Suppressor macrophage treated with lipopolysaccharide for 4 hours (primary cell): ENCODE data around the gene NRL.

ENCODE experiments used
- DNase-seq: peaks from one replicate; pipeline ENCODE4 v3.0.0-alpha.2; 2020

NRL gene

DNA sequence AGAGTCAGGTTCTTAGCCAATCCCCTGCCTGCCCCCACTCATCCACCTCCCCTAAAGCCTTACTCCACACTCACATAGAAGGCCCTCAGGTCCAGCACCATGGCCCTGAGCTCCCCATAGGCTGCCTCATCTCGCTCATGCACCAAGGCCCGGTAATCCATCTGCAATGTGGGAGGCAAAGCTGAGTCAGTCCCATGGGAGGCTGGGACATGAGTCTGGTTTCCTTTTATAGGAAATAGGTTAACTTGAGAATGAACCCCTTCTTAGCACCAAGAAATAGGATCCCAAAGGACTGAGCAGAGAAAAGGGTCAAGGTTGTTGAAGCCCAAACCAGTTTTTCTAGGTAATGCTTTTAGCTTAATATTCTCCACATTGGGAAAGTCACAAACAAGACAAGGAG lies 28.8 kb upstream of the NRL start:
- no peak for DNase-seq

DNA sequence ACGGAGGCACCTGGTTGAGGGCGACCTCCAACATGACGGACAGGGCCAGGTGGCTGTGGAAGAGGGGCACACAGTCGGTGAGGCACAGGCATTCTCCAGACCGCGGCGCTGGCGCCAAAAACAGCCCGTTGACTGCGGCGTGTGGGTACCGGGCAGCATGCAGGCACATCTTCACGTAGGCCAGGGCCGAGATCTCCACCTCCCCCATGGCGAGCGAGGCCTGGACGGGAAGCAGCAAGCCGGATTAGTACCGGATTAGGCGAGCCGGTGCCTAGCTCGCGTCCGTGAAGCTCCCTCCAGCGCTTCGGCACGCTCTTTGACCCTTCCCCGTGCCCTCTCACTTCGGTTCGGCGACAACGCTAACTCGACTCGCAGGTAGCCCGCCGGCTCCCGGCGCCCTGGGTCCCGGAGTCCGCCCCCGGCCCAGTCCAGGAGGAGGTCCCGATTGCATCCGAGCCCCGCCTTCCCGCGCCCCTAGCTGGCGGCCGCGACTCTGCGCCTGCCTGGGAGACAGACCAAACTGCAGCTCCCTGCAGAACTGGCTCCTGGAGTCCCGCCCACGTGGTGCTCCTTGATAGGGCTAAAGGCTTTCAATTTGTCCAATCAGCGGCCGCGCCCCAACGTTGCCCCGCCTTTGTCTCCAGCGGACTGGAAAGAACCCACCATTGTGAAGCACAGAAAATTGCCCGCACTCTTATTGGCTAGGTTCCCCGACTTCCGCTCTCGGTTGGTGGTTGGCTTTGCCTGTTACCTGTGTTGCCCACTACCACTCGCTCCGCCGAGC lies 26.5 kb upstream of the NRL start, which contains the start of gene EMC9:
EMC9 (minus strand) TSS at position 495 of the 784 bp plus-strand sequence; CDS start at position 208, 287 bp downstream.
- peak; percentile 100 for DNase-seq

DNA sequence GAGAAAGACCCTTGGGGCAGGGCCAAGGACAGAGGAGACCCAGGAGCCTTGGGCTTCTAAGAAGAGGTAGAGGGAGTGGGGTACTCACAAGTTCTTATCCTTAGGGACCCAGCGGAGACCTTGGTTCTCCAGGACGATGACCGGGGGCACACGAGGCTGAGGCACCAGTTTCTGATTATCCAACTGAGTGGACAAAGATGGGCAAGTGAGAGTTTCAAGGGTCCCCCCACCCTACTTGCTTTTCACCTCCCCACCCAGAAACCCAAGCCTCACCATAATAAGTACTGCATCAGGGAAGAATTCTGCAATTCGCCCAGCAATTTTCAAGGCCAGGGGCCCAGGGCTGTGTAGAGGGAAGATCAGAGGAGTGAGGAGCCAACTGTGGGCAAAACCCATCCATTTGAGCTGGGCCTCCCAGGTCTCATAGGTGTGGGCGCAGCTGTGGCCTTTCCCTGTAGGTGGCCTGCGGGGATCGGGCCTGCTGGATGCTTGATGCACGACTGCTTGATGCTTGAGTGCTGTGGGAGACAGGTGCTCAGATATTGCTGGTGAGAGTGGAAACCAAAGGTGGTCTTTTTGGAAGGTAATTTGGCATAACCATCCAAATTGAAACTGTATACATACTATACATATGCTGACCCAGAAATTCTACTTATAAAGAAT lies 24.7 kb upstream of the NRL start:
- no peak for DNase-seq

DNA sequence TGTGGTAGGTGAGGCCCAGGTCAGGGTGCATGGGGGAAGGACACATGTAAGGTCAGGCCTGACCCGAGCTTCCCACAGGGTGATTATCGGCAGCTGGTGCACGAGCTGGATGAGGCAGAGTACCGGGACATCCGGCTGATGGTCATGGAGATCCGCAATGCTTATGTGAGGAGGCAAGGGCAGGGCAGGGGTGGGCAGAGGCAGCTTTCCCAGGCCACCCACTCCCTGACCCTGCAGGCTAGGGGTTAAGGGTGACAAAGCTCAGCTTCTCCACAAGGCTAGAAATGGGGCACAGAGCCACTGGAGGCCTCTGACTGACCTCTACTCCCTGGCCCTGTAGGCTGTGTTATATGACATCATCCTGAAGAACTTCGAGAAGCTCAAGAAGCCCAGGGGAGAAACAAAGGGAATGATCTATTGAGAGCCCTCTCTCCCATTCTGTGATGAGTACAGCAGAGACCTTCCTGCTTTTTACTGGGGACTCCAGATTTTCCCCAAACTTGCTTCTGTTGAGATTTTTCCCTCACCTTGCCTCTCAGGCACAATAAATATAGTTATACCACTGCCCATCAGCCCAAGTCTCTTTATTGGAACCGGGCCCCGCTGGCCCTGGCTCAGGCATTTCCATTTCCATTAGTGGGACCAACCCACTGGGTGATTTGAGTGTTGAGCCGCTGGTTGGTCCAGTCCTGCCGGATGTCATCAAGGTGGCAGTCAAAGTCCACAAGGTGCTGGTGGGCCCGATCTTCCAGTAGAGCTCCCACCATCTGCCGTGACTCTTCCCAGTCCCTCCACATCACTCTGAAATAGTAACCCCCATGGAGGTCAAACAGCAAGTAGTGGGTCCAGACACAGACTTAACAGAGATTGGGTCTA lies 23.9 kb upstream of the NRL start:
- no peak for DNase-seq

DNA sequence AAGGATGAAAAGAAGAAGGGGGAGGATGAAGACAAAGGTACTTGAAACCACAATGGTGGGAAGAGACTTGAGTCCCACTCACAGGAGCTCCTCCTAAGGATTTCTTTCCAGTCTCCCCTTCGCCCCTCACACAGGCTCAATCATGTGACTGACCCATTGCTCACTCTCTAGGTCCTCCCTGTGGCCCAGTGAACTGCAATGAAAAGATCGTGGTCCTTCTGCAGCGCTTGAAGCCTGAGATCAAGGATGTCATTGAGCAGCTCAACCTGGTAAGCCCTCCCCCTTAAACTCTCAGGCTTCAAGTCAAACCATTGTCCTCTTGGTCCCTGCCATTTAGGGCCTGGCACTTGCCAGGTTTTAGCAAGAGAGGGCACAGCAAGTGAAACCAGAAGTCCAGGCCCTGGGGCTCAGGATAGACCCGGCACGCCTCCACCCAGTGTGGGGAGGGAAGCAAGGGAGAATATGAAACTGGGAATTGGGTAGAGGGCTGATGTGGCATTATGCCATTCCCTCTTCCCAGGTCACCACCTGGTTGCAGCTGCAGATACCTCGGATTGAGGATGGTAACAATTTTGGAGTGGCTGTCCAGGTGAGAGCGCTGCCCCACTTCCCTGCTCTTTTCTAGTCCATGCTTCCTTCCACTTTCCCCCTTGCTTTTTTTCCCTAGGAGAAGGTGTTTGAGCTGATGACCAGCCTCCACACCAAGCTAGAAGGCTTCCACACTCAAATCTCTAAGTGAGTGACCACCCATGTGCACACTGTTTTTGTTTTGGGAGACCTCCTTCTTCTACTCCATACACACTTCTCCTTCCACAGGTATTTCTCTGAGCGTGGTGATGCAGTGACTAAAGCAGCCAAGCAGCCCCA lies 23.0 kb upstream of the NRL start:
- no peak for DNase-seq

DNA sequence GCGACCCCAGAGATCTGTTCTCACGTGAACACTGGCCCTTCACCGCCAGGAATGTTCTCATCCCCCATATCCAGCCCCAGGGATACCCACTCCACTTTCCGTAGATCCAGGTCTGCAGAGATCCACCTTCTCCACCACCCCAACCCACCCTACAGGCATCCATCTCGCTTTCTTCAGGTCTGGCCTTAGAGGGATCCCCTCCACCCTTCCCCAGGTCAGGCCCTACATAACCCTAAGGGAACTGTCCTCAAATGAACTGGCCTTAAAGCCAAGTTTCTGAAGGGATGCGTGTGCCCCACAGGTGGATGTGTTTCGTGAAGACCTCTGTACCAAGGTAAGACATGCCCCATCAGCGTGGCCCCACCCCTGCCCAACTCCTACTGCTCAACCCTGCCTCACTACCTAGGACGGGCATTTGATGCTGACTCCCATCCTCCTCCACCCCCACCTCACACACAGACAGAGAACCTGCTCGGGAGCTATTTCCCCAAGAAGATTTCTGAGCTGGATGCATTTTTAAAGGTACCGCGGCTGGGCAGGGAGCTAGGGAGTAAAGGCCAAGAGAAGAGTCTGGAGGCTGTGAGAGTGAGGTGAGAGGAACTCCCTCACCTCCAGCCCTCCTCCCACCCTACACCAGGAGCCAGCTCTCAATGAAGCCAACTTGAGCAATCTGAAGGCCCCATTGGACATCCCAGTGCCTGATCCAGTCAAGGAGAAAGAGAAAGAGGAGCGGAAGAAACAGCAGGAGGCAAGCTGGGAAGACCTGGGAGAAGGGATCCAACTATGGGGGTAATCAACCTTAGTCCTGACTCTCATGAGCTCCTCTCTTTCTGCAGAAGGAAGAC lies 22.2 kb upstream of the NRL start:
- no peak for DNase-seq

DNA sequence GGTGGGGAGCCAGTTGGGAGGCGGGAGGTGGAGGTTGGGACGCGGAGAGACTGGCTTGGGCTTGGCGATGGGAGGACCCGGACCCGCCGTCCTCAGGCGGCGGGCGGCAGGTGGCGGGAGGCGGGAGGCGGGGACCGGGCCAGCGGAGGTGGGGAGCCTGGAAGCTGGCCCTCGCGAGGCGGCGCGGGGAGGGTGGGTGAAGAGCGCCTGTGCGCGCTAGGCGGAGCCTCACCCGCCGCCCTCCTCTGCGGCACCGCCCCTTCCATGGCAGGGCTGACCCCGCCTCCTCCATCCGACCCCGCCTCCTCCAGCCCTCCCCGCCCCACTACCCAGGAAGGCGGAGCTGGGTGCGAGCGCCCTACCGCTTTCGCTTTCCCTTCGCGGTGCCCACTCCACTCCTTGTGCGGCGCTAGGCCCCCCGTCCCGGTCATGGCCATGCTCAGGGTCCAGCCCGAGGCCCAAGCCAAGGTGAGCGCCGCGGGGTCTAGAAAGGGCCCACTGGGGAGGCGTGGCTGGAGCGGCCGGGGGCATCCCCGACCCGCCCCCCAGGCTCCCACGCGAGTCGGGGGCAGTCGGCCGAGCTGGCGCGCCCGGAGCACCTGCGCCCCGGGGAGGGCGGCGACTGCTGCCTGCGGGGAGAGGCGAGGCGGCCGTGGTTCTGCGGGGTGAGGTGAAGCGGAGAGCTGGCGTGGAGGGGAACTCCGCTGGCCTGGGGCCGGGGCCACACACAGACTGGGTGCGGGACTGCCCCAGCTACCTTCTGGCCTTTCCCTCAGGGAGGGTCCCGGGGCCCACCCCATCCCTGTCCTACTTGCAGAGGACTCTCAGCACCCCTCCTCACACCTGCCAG lies 21.3 kb upstream of the NRL start, which contains the start of gene PSME1:
PSME1 (plus strand) TSS at position 361 of the 850 bp plus-strand sequence; CDS start at position 430, 69 bp downstream.
- peak; percentile 96 for DNase-seq

DNA sequence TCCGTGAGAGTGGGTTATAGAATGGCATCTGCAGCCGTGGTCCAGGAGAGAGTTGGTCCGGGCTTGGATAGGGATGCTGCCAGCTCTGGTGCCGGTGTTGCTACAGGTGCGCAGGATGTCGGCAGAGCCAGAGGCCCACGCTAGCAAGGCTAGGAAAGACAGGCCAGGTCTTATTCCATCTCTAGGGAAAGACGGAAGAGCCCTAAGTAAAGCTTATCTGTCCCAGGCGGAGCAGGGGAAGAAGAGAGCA lies 20.8 kb upstream of the NRL start:
- DNase-seq, result no peak

DNA sequence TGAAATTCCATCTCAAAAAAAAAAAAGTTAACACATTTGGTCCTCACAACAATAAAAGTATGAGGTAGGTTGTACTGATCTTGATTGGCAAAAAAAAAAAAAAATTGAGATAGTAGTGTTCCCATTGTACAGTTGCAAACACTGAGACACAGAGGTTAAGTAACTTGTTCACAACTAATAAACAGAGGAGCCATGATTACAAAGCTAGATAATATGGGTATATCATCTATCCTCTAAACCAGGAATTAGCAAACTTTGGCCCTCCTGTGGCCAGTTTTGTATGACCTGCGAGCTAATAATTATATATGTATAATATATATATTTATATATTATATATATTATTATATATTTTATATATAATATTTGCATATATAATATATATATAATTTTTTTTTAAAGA lies 19.0 kb upstream of the NRL start:
- DNase-seq, result no peak

DNA sequence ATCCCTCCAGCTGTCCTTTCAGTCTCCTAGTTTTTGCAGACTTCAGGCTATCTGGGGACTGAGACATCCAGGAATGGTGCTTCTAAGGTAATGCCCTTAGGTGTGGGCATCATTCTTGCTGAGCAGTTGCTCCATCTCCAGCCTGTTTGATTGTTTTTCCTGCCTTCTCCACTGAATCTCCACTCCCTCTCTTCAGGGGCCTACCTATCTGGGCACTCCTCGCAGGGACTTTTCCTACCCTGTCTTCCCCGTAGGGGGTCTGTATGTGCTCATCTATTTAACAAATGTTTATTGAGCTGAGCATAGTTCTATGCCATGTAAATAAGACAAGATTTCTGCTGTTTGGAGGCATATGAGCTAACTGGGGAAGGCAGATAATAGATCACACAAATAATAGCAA lies 18.2 kb upstream of the NRL start:
- no peak for DNase-seq

DNA sequence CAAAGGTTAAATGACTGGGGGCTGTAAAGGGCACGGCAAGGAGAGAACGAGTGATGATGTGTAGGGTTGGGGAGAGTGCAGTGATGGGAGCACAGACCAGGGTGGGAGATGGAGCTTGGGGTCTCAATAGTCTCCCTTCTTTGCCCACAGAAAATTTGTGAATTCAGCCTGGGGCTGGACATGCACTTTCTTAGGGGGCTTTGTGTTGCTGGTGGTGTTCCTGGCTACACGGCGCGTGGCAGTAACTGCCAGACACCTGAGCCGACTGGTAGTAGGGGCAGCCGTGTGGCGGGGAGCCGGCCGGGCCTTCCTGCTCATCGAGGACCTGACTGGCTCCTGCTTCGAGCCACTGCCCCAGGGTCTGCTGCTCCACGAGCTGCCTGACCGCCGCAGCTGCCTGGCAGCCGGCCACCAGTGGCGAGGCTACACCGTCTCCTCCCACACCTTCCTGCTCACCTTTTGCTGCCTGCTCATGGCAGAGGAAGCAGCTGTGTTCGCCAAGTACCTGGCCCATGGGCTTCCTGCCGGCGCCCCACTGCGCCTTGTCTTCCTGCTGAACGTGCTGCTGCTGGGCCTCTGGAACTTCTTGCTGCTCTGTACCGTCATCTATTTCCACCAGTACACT lies 17.4 kb upstream of the NRL start:
- DNase-seq, result no peak

DNA sequence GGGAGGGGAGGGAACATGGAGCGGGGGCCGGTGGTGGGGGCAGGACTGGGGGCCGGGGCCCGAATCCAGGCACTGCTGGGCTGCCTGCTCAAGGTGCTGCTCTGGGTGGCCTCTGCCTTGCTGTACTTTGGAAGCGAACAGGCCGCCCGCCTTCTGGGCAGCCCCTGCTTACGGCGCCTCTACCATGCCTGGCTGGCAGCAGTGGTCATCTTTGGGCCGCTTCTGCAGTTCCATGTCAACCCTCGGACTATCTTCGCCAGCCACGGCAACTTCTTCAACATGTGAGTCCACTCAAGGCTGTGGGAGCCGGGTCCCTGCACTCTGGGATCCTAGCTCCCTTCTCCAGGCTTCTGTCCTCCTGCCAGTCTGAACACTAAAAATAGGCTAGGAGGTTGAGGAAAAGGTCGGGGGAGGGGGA lies 16.8 kb upstream of the NRL start:
- DNase-seq, result no peak

DNA sequence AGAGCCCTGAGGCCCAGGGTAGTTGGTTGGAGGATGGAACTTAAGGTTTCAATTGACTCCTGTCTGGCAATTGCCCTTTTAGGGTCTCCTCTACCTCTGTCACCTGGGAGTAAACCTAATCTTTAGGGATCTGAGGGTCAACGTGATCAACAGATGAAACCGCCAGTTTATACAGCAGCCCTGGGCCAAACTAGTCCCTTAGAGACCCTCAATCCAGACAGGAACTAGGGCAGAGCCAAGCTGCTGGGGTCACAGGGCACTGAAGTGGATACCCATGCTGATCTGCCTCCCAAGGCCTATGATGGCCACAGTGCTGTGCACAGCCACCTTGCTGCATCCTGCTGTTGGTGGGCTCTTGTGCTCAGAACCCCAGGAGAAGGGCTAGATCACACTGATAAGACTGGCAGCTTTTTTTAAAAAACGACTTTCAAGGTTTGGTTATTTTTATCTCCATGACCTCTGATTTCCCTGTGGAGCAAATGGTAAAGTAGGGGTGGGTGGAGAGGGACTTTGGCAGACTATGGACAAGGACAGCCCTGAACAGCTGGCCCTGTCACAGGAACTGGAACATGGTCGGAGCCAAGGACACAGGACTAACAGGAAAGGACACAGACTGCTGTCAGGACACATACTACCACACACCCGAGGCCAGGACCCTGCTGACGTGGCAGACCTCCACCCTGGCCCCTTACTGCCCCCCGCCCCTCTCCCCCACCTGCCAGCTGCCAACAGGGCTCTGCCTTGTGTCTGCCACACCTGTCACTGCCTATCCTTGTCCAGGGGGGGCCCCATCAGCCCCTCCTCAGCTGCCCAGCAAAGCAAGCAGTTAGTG lies 16.2 kb upstream of the NRL start:
- no peak for DNase-seq

DNA sequence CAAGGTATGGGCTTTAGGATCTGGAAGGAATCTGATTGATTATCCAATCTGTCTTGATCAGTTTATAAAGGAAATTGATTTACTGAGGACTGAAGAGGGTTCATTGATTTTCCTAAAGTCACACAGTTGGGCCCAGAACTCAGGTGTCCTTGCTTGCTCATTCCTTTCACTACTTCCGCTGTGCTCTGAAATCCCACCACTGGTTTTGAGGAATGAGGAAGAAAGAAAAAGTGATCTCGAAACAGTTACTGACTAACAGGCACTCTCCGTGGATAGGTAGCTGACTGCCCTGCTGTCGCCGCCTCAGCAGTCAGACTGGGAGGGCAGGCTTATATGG lies 15.6 kb upstream of the NRL start, which contains the start of gene FITM1:
FITM1 (plus strand) TSS at position 280 of the 337 bp plus-strand sequence. CDS start 905 bp downstream, outside the sequence.
- DNase-seq, result no peak

DNA sequence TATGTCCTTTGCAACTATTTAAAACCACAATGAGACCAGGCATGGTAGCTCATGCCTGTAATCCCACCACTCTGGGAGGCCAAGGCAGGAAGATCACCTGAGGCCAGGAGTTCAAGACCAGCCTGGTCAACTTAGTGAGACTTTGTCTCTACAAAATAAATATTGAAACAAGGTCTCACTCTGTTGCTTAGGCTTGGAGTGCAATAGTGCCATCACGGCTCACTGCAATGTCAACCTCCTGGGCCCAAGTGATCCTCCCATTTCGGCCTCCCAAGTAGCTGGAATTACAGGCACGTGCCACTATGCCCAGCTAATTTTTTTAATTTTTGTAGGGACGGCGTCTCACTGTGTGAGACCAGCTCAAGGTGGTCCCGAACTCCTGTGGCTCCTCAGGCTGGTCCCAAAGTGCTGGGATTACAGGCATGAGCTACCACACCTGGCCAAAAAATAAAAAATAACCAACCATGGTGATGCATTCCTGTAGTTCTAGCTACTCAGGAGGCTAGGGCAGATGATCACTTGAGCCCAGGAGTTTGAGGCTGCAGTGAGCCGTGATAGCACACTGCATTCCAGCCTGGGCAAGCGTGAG lies 14.8 kb upstream of the NRL start:
- DNase-seq, result no peak

DNA sequence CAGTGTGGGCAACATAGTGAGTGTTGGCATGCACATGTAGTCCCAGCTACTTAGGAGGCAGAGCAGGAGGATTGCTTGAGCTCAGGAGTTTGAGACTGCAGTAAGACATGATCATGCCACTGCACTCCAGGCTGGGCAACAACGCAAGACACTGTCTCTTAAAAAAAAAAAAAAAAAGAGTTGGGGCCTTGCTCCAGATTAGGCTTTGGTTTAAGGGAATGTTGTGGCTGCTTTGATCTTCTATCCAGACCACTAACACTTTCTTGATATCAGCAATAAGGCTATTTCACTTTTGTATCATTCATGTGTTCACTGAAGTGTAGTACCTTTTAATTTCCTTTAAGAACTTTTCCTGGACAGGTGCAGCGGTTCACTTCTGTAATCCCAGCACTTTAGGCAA lies 12.9 kb upstream of the NRL start:
- no peak for DNase-seq

DNA sequence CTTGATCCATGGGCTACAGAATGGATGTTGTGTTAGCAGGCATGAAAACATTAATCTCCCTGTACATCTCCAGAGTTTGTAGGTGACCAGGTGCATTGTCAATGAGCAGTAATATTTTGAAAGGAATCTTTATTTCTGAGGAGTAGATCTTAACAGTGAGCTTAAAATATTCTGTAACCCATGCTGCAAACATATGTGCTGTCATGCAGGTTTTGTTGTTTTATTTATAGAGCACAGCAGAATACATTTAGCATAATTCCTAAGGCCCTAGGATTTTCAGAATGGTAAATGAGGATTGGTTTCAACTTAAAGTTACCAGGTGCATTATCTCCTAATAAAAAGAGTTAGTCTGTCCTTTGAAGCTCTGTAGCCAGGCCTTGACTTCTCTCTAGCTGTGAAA lies 12.2 kb upstream of the NRL start:
- no peak for DNase-seq

DNA sequence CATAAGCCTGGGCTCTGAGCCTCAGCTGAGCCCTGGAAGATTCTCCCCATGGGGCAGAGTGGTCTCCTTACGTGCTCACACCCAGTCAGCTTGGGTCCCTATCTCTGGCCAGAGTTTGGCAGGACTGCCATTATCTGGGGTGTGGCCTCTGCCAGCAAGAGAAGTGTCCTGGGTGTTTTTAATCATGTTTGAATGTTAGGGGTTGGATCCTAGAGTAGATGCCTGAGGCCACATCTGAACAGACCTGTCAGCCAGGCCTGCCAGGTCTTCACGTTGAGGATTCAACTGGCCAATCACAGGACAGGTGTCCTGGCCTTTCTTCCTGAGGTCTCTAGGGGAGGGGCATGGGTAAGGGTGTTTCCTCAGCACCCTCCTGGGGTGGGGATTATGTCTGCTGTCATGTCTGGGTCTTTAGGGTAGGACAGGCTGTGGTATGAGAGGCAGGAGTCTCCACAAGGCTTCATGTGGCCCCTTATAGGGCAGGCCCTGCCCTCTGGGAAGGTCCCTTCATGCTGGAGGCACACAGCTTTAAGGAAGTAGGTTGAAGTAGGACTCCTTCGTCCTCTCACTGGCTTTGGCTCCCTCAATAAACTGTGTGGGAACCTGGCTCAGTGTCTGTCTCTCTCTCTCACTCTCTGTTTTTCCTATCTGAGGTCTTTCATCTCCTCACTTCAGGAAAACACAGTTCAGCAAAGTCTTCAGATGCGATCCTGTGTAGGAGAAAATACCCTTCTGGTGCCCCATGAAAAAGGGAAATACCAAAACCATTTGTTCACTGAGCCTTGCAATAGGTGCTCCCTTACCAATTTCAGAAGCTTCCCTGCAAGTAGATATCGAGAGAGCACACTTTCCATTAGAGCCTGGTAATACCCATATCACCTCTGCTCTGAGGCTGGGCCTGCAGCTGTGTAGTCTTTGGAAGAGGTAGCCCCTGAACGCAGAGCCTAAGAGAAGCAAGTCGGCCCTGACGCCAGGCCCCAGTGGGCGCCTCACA lies 9.0 kb upstream of the NRL start:
- no peak for DNase-seq
